Stimulated activated CD4-positive, alpha-beta T cell treated with anti-CD3 and anti-CD28 coated beads, TNF-alpha, amount 100 ng/mL, for 1 hour (primary cell): ENCODE data around the gene CHPF.
A peak's percentile ranks its signal among the peaks of the same experiment; 100 is the strongest.

Experiments
- DNase-seq, 3 donors: peaks; one replicate each; pipeline ENCODE4 v3.0.0-alpha.2; 2020; ENCODE audit warnings: low read depth in 3 of 3, low spot score in 1 of 3

CHPF gene, protein sequence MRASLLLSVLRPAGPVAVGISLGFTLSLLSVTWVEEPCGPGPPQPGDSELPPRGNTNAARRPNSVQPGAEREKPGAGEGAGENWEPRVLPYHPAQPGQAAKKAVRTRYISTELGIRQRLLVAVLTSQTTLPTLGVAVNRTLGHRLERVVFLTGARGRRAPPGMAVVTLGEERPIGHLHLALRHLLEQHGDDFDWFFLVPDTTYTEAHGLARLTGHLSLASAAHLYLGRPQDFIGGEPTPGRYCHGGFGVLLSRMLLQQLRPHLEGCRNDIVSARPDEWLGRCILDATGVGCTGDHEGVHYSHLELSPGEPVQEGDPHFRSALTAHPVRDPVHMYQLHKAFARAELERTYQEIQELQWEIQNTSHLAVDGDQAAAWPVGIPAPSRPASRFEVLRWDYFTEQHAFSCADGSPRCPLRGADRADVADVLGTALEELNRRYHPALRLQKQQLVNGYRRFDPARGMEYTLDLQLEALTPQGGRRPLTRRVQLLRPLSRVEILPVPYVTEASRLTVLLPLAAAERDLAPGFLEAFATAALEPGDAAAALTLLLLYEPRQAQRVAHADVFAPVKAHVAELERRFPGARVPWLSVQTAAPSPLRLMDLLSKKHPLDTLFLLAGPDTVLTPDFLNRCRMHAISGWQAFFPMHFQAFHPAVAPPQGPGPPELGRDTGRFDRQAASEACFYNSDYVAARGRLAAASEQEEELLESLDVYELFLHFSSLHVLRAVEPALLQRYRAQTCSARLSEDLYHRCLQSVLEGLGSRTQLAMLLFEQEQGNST

DNA sequence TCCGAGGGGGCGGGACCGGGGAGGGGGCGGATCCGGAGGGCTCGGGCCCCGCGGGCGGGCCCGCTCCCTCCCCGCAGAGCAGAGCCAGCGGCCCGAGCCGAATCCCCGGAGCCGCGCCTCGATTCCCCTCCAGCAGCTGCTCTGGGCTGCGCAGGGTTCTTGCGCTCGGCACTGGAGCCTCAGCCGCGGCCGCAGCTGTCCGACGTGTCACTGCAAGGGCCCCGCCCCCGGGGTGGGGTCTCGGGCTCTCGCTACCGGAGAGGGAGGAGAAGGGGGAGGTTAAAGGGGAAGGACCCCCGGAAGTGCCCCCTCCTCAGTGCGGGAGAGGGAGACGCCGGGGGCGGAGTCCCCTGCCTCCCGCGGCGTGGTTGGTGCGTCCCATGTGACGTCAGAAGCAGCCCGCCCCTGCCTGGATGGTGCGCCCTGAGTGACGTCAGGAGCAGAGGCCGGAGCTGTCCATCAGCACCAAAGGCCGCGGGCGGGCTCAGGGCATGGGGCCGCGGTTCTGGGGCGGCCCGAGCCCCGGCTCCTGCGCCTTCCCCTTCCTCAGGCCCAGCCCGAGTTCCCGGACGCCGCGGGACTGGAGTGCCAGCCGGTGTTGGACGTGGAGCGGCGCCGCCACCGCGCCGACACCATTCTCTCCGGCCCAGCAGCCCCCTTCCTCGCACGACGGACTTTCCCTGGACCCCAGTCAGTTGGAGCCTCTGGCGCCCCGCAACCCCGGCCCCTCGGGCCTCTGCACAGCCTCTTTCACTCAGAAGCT, at the start of gene CHPF, which contains the start of gene TMEM198:
Gene CHPF, minus strand, starts transcription at position 214 of the 763 bp plus-strand sequence. CDS start 271 bp downstream, outside the sequence.
Gene TMEM198, plus strand, starts transcription at position 433 of the 763 bp plus-strand sequence. CDS start 700 bp downstream, outside the sequence.
- DNase-seq: peak; percentile 77 to 85 (median 81)

DNA sequence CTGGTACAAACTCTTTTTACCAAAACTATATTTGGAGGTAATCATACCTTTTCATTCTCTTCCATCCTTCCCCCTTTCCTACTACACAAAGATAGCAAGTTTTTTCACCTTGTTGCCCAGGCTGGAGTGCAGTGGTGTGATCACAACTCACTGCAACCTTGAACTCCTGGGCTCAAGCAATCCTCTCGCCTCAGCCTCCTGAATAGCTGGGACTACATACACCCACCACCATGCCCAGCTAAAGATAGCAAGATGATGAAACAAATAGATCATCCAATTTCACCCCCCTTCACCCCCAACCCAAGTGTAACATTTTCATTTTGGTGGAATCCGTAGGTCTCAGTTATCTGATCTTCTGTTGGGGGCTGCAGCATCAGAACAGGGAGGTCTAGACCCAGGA, 49.5 kb upstream of the CHPF start:
- DNase-seq: no peak

DNA sequence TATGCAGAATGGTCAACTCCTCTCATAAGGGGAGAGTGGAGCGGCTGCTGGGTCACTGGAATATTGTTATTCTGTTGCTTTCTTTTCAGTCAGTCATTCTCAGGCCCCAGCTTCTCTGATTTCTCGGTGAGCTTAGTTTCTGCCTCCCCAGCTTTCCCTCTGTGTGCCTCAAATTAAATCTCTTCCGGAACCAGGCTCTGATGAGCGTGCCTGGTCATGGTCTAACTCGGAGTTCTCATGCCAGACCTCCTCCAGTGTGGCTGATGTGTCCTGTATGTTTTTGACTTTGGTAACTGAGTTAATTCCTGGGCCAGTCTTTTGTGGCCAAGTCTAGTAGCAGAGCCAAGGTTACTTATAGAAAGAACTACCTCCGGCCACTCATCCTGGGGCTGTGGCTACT, 49.1 kb upstream of the CHPF start:
- DNase-seq: no peak

DNA sequence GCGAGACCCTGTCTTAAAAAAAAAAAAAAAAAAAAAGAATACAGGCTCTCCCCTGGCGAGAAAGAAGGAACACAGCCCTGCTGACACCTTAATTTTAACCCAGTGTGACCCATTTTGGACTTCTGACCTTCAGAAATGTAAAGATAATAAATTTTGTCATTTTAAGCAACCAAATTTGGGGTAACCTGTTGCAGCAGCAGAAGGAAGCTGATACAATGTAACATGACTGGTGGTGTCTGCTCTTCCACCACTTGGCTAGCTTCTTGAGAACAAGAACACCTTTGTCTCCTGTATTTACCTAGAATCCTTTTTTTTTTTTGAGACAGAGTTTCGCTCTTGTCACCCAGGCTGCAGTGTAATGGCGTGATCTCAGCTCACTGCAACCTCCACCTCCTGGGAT, 47.5 kb upstream of the CHPF start:
- DNase-seq: no peak

DNA sequence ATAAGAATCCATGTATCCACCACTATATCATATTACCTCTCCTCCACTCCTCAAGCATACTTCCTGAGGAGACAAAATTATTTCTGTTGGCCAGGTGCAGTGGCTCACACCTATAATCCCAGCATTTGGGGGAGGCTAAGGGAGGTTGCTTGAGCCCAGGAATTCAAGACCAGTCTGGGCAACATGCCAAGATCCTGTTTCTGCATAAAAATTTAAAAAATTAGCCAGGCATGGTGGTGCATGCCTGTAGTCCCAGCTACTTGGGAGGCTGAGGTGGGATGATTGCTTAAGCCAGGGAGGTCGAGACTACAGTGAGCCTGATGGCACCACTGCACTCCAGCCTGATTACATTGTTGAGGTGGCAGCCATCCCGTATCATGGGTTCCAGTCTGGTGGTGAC, 37.7 kb upstream of the CHPF start:
- DNase-seq: no peak

DNA sequence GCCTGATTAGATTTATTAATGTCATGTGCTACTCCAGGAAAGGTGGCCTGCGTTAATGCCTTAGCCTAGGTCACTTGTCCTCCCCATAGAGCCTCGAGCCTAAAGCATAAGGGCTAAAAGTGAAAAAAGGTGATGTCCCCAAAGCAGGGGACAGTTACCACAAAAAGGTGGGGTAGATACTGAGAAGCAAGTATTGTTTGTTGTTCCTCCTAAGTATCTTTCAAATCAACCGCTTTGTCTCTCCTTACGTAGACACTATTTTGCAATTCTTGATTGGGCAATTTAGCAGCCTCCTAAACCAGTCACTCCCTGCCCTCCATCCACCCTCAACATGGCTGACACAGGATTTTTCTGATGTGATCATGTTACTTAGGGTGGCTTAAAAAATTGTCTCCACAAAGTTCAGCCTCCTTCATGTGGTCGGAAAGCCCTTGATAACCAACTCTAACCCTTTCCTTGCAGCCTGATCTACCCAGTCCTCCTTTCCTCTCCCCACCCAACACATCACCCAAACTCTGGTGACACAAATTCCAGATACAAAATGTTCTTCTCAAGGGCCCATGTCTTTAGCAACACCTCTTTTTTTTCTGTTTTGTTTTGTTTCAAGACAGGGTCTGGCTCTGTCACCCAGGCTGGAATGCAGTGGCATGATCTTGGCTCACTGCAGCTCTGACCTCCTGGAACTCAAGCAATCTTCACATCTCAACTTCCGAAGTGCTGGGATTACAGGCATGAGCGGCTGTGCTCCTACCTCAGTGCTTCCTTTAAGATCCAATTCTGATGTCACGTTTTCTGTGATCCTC, 35.4 kb upstream of the CHPF start:
- DNase-seq: no peak

DNA sequence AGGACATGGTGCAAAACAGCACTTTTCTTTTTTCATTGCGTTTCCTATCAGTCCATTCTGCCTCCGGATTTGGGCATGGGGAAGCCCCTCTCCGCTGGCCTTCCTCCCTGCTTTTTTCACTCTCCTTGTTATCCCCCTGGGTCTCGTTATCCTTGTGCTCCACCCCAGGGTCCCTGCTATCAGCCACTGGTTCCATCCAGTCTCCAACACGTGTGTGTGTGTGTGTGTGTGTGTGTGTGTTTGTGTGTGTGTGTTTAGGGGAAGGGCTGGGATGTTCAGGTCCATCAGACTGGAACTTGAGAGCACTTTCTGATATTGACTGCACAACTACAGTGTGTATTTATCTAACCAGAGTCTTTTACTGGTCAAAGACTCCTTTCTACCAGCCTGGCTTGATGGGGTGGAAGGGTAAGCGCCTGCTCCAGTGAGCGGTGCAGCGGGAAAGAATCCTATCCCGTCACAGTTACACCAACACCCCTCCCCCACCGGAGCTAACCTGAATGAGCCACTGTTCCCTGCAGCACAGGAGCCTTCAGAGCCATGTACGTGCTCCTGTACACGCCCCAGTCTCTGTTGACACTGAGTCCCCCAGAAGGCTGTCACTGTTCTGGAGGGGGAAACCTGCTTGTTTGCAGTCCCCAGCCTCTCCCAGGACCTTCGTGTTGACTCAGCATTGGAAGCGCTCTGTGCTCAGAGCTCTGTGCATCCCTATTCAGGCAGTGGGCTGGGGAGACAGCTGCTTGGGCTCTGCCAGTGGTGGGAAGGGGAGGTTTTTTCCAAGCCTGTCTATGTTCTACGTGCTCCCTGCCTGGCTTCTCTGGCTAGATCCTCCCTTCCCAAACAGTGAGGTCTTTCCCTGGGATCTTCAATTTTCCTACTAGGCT, 33.1 kb upstream of the CHPF start:
- no peak for DNase-seq

DNA sequence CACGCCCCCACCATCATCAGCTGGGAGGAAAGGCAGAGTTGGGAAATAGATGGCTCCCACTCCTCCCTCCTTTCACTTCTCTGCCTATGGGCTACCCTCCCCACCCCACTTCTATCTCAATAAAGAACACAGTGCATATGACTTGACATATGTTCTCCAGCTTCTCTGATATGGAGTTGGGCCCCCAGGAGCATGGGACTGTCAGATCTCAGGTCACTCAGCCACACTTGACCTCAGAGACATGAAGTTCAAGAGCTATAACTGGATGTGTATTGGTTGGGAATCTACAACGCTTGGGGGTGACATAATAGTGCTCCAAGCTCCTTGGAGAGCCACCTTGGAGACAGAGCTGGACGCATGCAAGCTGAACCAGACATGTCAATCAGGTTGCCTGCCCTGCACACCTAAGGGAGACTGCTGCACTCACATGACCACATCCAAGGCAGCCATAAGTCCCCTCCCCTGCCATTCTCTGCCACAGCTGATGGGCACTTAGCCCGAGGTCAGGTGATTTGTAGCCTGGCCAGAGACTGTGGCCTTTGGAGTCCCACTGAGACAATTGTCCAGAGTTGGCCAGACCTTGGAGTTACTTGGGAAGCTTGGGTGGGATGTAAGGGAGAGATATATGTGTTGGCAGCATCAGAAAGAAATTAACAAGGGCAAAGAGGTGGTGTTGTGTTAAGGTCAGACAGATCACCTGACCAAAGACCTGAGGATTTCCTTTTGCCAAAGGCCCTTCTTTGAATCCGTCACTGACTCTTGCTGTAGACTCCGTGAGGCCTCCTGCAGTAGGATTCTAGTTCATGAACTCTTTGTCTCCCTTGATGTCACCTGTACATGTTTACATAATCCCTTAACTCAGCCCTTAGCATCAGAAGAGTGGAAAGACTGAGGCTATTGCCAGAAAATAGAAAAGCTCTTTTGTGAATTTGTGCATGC, 32.2 kb upstream of the CHPF start:
- no peak for DNase-seq

DNA sequence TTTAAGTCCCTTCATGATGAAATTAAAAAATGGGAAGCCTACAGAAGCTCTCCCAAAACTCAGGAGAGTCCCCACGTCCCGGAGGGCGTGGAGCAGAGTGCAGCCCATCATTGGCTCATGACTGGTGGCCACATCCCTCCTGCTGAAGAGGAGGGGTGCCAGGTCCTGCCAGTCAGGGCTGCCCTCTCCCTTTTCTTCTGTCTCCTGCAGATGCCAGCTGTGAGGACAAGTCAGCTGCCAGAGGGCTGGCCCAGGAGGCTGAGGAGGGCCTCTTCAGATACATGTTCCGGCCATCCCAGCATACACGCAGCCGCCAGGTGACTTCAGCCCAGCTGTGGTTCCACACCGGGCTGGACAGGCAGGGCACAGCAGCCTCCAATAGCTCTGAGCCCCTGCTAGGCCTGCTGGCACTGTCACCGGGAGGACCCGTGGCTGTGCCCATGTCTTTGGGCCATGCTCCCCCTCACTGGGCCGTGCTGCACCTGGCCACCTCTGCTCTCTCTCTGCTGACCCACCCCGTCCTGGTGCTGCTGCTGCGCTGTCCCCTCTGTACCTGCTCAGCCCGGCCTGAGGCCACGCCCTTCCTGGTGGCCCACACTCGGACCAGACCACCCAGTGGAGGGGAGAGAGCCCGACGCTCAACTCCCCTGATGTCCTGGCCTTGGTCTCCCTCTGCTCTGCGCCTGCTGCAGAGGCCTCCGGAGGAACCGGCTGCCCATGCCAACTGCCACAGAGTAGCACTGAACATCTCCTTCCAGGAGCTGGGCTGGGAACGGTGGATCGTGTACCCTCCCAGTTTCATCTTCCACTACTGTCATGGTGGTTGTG, 31.1 kb upstream of the CHPF start:
- DNase-seq: no peak

DNA sequence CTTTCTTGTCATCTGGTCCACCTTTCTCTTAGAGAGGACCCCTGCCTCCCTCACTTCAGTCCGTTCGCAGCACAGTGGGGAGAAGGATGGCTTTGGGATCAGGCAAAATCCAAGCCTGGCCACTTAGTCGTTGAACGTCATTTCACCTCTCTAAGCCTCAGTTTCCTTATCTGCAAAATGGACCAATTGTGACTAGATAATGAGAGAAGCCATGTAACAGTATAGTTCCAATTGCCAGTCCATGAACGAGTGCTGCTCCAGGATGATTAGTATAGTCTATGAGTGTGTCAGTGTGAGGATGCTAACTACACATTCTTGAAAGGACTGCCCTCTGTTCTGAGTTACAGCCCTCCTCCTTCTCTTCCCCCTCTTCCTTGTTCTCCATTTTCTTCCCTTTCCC, 29.6 kb upstream of the CHPF start:
- DNase-seq: no peak

DNA sequence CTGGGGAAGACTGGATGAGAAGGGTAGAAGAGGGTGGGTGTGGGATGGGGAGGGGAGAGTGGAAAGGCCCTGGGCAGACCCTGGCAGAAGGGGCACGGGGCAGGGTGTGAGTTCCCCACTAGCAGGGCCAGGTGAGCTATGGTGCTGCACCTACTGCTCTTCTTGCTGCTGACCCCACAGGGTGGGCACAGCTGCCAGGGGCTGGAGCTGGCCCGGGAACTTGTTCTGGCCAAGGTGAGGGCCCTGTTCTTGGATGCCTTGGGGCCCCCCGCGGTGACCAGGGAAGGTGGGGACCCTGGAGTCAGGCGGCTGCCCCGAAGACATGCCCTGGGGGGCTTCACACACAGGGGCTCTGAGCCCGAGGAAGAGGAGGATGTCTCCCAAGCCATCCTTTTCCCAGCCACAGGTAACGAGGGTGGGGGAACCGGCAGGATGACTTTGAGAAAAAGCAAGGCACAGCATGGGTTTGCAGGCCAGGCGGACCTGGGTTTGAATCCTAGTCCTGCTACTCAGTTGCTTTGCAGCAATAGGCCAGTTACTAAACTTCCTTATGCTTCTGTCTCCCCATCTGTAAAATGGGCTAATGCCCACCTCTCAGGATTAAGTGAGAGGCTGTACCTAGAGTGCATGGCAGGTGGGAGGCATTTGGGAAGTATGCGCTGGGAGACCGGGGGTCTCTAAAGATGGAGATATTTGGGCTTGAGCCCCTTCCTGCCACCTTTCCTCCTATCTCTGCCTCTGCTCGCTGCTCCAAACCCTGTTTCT, 28.8 kb upstream of the CHPF start, which contains the start of gene INHA:
Gene INHA, plus strand, starts transcription at position 74 of the 765 bp plus-strand sequence. Its CDS starts 65 bp downstream, at position 139.
- no peak for DNase-seq

DNA sequence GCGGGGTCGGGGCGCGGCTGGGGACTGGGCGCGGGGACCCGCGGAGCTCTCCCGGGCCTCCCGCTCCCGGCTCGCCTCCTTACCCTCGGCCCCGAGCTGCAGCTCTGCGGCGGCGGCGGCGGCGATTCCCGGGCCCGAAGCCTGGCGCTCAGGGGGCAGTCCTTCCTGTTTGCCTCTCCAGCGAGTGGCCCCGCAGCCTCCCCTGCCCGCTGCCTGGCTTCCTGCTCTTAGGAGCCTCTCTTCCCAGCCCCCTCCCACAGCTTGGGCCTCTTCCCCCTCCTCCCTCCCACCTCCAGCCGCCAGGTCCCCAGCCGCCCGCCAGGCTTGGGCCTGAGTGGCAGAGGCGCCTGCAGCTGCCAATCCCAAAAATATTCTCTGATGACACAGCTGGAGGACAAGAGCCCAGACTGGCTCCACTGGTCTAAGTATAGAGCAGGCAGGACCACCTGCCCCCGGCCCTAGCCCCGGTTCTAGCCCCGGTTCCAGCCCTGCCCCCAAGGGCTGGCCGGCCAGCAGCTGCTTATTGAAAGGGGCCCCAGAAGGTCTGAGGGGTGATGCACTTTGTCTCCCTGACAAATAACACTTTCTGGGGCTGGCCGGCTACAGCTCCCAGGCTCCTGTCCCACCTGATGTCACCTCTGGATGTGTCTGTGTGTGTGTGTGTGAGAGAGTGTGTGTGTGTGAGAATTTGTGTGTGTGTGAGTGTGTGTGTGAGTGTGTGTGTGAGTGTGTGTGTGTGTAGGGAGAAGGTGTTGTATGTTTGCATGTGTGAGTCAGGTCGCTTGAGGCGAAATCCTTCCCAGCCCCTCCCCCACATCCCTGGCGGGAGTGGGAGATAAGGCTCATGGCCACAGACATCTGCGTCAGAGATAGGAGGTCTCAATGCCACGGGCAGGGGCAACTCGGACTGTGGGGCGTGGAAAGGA, 28.0 kb upstream of the CHPF start, which contains the start of gene OBSL1:
Gene OBSL1, minus strand, starts transcription at position 229 of the 926 bp plus-strand sequence. CDS start 307 bp downstream, outside the sequence.
- DNase-seq: no peak

DNA sequence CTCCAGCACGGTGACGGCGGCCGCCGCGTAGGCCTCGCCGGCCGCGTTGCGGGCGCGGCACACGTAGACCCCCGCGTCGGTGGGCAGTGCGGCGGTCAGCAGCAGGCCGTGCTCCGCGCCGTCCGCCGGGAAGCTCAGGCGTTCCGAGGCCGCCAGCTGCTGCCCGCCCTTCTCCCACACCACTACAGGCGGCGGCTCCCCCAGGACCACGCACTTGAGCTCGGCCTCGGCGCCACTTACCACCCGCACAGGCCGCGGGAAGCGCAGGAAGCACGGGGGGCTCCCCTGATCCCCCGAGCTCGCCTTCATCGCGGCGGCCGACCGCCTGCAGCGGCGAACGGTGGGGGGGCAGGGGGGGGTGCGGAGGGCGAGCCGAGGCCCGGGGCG, 27.3 kb upstream of the CHPF start:
- no peak for DNase-seq

DNA sequence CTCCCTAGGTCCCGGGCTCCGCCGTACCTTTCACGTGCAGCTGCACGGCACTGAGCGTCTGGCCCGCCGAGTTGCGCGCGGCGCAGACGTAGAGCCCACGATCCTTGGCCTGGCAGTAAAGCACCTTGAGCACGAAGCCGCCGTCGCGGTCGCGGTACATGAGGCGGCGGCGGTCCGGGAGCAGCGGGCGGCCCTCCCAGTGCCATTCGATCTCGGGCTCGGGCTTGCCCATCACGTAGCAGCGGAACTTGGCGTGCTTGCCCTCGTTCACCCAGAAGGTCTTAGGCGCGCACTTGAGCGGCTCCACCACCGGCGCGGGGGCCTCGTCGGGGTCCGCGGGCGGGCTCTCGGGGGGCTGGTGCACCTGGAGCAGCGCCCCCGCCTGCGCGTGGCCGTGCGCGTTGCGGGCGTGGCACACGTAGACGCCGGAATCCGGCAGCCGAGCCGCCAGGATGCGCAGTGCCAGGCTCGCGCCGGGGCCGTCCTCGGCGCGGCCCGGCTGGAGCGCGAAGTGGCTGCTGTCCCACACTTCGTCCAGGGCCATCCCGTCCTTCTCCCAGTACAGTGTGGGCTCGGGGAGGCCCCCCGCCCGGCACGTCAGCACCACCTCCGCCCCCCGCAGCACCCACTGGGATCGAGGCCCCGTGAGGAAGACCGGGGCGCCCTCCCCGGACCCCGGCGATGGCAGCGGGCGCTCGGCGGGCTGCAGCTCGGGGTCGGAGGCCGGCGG, 26.8 kb upstream of the CHPF start:
- no peak for DNase-seq

DNA sequence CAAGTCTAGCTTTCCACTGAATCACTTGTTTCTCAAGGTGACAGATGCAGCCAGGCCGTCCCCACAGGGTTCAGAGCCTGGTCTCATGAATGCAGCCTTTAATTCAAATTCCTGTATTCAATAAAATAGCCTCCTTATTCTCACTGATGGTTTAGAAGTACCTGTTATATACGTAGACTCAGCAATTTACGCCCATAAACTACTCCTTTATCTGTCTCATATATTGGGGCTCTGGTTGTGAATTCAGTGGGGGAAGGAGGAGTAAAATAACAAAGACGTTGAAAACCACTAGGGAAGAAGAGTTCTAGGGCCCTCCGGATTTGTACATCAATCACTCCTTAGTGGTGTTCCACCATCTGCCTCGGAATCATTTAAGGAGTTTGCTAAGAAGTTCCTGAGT, 26.0 kb upstream of the CHPF start:
- no peak for DNase-seq
